Measurements from ENCODE around the gene BMP3.

DNA sequence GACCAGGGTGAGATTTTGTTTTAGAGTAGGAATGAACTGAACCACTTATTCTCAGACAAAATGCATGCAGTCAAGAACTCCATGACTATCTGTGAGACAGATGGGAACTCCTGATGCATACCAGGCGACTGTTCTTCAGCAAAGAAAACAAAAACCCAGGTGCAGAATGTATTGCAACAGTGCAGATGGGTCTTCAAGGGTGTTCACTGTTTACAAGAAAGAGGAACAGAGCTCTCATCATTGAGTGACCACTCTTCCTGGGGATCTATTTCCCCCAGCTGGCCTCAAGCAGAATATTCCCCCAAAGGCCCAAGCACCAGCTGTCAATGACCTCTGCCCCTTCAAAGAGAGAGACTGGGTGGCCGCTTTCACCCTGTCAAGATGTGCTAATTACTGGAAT is 39.7 kb upstream of the BMP3 start:
- TF ChIP-seq, protein P1, sequence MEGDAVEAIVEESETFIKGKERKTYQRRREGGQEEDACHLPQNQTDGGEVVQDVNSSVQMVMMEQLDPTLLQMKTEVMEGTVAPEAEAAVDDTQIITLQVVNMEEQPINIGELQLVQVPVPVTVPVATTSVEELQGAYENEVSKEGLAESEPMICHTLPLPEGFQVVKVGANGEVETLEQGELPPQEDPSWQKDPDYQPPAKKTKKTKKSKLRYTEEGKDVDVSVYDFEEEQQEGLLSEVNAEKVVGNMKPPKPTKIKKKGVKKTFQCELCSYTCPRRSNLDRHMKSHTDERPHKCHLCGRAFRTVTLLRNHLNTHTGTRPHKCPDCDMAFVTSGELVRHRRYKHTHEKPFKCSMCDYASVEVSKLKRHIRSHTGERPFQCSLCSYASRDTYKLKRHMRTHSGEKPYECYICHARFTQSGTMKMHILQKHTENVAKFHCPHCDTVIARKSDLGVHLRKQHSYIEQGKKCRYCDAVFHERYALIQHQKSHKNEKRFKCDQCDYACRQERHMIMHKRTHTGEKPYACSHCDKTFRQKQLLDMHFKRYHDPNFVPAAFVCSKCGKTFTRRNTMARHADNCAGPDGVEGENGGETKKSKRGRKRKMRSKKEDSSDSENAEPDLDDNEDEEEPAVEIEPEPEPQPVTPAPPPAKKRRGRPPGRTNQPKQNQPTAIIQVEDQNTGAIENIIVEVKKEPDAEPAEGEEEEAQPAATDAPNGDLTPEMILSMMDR (conservative IDR thresholded peaks at IDR 0.05; ENCODE audit: low read depth, low read length), result no peak
- TF ChIP-seq EZH2 (IDR thresholded peaks at IDR 0.05; ENCODE audit: low read length, unreplicated experiment), result no peak
- TF ChIP-seq EZH2phosphoT487 (IDR thresholded peaks at IDR 0.05; ENCODE audit: borderline replicate concordance, low read length), result no peak
